ENCODE data around the gene OR2AG1.

The OR2AG1 gene

GRCh38 chr11:6782720-6783119 lies at the start of gene OR2AG1:
OR2AG1 (plus strand) TSS chr11:6783020; CDS start chr11:6785038, 2,018 bp downstream.
- DNase-seq = no peak

- no peak for DNase-seq
Measured at GRCh38 chr11:6733326-6734275, 49.2 kb upstream of the OR2AG1 start.

DNA sequence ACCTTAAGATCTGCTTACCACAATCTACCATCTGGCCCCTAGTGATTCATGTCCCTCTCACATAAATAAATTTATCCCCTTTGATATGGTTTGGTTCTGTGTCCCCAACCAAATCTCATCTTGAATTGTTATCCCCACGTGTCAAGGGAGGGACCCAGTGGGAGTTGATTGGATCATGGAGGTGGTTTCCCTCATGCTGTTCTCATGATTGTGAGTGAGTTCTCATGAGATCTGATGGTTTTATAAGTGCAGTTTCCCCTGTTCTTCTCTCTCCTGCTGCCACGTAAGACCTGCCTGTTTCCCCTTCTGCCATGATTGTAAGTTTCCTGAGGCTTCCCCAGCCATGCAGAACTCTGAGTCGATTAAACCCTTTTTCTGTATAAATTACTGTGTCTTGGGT lies 48.2 kb upstream of the OR2AG1 start:
- DNase-seq = no peak

DNA sequence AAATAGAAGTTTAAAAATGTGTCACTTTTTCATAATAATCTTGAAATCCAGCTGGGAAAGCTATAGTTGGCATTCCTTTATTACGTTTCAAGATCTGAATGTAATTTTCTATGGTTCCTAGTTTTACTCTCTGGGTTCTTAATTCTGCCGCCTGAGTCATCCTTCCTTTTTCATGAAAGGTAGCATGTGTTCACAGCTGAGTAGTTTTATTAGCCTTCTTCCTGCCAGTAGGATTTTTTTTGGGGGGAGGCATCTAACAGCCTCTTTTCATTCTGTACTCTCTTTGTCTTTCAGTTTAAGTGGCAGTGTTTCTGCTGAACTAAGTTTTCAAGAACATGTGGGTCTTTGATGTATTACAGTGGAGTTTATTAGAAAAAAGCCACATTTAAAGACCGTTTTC lies 47.5 kb upstream of the OR2AG1 start:
- DNase-seq = peak; percentile 37

DNA sequence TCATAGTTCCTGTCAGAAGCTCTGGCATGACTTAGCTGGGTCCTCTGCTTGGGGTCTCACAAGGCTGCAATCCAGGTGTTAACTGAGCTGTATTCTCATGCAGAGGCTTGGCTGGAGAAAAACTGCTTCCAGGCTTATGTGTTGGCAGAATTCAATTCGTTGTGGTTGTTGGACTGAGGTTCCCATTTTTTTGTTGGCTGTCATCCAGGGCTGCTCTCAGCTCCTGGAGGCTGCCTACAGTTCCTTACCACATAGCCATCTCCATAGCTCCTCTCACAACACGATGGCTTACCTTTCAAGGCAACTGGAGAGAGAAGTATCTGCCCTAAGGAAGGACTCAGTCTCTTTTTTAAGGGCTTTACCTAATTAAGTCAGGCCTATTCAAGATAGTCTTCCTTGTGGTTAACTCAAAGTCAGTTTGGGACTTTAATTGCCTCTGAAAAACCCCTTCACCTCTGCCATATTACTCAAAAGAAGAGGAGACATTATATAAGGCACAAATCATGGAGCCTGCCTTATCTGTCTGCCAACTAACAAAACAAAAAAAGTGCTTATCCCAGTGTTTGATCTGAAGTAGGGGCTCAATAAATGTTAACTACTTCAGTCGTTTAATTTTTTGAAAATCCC lies 46.2 kb upstream of the OR2AG1 start:
- peak; percentile 16 for DNase-seq

- DNase-seq = peak; percentile 51
Measured at GRCh38 chr11:6737872-6738466, 44.9 kb upstream of the OR2AG1 start.

DNA sequence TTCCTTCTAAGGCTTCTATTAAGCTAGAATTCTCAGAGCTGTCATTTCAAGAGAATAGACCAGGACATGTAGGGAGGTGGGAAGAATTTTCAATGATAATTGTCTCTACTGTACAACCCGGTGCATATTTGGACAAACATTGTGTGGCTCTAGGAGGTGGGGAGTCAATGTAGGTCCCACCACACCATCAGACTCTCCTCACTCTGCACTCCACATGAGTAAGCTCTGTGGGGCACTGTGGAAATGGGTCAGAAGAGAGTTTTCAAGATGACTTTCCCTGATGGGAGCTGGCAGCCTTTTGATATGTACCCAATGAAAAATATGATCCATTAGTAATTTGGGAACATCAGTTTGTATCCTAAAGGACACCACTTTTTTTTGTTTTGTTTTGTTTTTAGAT lies 44.2 kb upstream of the OR2AG1 start:
- no peak for DNase-seq

- DNase-seq = no peak
Measured at GRCh38 chr11:6742260-6742659, 40.6 kb upstream of the OR2AG1 start.

DNA sequence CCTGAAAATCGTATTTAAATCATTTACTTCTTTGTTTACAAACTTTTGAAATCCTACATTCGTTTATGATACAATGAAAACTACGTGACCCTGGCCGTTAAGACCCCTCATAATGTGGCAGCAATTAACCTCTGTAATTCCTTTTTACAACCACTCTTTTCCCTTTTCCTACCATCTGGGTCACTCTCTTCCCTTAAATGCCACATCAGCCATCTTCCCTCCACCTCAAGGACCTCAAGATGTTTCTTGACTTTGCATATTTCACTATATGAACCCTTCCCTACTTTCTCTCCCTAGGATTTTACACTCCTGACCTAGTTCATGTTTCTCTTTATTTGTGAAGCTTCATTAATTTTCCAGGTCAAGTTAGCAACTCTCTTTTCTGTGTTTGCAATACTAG lies 37.8 kb upstream of the OR2AG1 start:
- DNase-seq = no peak

DNA sequence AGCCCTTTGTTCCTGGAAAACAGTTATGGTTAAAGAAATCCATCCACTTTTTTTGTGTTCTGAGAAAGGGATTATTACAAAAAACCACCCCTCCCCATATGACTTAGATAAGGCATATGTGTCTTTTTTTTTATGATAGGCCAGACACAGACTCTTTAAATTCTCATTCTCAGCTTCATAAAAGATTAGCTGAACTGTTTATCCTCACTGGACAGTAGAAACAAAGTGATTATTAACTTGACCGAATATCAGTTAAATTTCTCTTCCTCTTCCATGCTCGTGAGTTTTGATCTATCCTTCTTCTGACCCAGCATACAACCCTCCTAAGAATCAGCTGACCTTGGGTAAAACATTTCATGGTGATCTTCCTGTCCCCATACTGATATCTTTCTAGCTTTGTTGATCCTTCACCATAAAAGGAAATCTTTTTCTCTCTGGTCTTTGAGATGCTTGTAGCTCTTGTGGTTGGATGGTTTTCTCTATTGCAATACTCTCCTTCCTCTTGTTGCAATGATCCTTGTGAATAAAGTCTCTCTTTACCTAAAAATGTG lies 37.3 kb upstream of the OR2AG1 start:
- DNase-seq = no peak

GRCh38 chr11:6746086-6746618 lies 36.7 kb upstream of the OR2AG1 start:
- no peak for DNase-seq

DNA sequence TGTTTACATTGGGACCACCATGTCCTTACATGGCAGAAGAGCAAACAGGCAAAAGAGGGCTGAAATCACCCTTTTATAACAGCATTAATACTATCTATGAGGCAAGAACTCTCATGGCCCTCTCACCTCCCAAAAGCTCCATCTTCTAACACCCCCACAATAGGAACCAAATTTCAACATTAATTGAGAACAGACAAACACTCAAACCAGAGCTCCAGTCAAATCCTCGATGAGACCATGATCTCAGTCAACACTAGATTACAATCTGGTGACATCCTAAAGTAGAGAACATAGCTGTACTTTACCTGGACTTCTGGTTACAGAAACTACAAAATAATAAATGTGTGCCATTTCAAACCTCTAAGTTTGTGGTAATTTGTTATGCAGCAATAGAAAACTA lies 36.2 kb upstream of the OR2AG1 start:
- DNase-seq = no peak

- DNase-seq = no peak
Measured at GRCh38 chr11:6747097-6747668, 35.6 kb upstream of the OR2AG1 start.

GRCh38 chr11:6755303-6755952 lies 27.4 kb upstream of the OR2AG1 start:
- peak; percentile 38 for DNase-seq

- DNase-seq = no peak
Measured at GRCh38 chr11:6755953-6756347, 26.9 kb upstream of the OR2AG1 start.

DNA sequence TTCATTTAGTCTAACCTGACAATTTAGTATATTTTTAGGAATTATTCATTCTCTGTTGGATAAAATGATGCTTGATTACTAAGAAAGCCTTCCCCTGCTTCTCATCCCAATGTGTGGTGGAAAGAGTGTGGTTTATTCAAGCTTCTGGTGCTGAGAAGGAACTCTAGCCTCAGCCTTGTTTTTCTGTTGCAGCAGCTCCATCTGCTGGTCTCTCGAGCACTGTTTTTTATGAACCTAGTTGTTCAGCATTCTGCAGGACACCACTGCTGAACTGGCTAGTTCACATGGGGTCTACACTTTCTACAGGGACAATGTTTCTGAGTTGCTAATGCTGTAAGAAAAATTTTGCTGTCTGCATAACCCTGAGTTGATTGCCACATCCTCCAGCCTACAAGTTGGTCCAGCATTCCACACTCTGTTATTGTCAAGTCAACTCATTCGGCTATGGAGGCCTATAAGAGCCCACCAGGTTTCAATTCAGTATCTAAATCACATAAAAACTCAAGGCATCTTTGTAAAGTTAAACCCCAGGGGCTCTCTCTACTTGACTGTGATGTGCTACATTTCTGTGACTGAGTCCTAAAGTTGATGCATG lies 25.4 kb upstream of the OR2AG1 start:
- peak; percentile 53 for DNase-seq

DNA sequence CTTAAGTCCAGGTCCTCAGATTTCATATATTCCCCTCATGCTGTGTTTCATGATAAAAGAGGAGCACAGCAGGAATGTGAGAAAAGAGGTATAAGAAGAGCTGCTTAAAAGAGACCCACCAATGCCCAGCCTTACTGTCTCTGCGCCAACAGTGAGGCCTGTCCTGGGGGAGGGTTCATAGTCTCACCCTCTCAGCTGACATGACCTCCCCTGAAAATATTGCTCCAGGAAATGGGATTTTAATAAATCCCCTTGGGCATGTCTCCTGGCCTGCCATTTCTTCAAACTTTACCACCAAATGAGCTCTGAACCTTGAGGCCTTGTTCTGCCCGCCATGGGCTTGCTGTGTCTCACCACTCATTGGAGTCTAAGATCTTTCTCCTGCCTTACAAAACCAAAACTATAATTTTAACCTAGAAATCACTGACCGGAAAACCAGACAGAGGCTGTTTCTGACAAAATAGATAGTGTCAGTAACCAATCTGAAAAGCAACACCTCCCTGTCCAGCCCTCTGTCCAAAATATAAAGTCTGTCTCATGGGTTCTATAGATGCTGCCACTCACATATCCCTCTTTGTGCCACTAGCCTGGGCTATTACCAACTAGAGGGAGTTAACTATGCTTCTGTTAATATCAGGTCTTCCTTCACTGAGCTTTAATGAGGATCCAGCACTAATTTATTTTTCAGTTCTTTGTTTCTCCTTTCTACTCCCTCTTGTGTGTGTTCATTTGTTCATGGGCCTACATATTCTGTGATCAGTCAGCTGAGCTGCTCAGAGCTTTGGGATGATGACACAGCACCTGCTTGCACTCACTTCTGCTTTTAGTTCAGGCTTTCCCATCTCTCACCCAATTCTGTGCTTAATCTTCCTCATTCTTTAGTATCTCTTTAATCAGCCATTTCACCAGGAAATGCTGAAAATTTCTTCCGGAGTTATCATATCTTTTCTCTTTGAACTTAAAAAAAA lies 10.6 kb upstream of the OR2AG1 start, which contains the start of gene OR2AG2:
Gene OR2AG2 (minus strand): TSS at position 51 of the 968 bp plus-strand sequence. CDS start 3,019 bp downstream, outside the sequence.
- DNase-seq = no peak

DNA sequence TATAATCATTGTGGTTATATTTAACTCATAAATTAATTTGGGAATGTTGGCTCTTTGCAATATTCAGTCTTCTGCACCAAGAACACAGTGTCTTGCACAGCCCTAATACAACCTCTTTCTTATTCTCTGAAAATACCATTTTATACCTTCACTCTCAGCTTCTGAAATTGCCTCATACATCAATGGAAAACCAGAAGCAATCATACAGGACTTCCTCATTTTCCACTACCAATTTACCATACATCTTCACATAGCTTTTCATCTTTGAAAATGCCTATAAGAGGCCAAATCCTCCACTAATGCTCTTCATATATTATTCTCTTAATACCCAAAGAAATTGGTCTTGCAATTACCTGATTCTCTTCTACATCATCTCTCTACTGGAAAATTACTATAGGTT lies 4.3 kb upstream of the OR2AG1 start:
- DNase-seq = no peak

DNA sequence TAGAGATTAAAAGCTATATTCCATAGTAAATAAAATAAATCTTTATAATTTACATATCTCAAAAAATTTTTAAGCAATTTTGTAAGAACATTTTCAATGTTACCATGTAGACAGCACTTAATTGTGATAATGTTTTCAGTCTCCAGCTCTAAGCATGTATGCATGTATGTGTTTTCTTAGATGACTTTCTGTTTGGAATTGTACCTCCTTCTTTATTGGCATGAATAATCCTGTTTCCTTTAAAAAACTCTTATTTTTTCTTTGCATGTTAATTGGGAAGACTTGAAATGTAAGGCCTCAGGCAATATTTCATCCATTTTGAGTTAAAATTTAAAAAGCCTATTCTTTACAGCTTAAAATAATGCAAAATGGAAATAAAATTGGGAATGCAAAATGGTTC lies 2.0 kb upstream of the OR2AG1 start:
- DNase-seq = no peak

DNA sequence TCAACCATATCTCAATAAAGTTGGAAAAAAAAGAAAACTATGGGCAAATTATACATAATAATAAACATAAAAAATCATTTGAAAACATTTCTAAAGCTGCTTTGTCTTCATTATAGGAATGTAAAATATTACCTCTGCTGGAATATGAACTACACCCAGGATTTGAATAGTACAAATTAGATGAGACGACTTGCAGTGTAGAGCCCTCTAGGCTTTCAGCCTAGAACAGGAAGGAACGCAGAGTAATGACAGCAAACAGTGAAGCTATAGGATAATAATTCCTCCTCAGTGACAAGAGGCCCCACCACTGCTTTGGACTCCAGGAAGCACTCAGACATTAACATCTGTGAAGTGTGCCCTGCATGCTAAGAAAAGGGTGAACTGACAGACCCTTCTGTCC lies 7.7 kb downstream of the OR2AG1 start:
- no peak for DNase-seq

GRCh38 chr11:6794639-6795038 lies 11.8 kb downstream of the OR2AG1 start:
- no peak for DNase-seq
